ENCODE data around the gene SLC25A28.
"Not testable (repeated sequence)": the region's sequence is repeated elsewhere in the genome, so short reads cannot be mapped to it uniquely, and the experiment has no call there.

DNA sequence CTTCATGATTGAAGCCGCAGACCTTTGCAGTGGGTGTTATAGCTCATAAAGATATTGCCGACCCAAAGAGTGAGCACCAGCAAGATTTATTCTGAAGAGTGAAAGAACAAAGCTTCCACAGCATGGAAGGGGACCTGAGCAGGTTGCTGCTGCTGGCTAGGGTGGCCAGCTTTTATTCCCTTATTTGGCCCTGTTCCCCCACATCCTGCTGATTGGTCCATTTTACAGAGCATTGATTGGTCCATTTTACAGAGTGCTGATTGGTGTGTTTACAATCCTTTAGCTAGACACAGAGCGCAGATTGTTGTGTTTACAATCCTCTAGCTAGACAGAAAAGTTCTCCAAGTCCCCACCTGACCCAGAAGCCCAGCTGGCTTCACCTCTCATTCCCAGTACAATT is 4.9 kb upstream of the SLC25A28 start:
- not testable (repeated sequence) for TF ChIP-seq CTCF, EZH2, EZH2phosphoT487 (IDR thresholded peaks at IDR 0.05)
